Measurements from ENCODE around the gene FAM174B.

Gene FAM174B

DNA sequence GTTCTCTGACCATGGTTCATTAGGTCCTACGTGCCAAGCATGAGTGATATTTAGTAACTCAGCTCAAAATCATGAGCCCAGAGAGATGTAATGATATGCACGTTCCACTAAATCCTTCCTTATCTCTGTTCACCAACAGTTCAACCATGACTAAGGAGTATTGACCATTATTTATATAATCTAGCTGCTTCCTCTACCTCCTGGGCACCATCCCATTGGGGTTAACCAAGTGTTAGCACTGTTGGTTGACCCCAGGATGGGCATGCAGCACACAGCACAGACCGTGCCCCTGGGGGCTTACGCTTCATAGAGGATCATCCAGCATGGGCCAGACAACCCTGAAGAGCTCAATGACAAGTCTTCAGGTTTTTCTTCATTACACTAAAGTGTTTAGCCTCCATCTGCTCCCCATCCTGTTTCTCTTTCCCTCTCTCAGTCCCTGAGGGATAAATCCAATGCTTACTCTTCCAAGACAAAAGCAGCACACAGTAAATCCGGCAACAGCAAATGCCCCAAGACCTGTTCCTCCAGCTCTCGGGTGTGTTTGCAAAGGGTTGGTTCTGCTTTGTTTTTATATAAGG, 10.4 kb downstream of the FAM174B start:
- Histone ChIP-seq H3K27me3 (ENCODE audit: low read depth) (no peaks in the 10 kb centered on the region), H3K9me3 (no peaks in the 10 kb centered on the region), H3K36me3 (replicated peaks) (no peaks in the 10 kb centered on the region), H3K4me1 (peaks cover 43% of the 10 kb centered on the region), H3K4me3 (no peak overlapping the region)
- DNase-seq (ENCODE audit: low spot score in 2 of 2), result no peak
- in situ Hi-C loops (cut with MboI; ENCODE audit: low sequenced_read_pairs), result no loop called here

DNA sequence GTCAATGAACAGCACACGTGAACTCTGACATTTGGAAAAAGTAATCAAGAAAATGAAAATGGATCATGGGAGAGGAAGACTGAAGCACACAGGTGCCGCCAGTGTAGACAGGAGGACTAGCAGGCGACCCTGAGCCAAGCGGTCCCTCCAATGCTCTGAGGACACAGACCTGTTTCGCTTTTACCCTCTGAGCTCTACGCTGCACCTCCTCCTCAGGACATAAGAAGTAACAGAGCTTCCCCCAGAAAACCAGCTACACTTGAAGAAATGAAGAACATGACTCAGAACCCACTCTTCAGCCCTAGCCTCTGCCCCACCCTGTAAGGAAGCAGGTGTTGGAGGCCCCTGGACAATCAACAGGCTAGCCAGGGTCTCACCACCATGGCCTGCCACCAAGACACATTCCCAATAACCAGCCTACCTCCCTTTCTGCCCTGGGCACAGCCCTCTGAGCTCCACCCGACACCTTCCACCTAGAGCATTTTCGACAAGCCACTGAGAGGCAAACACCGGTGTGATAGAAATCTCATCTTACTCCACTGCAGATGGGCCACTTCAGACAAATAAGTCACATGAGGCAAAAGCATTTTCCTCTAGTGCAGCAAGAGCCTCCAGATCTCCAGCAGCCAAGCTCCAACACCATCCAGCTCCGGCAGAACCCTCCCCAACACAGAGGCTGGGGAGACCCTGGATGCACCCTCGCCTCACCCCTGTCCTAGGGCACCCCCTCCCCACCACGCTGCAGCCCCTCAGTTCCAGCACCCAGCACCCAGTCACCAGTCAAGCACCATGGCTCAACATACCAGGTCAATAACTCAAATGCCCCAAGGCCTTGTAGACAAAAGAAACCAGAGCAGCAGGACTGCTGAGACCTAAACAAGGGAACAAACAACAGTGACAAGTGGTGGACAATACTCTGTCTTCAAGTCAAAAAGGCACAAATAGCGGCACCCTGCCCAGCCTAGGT, 11.4 kb downstream of the FAM174B start:
- H3K27me3 ChIP-seq (ENCODE audit: low read depth), result no peaks in the 10 kb centered on the region
- DNase-seq (ENCODE audit: low spot score in 2 of 2), result no peak
- peaks cover 33% of the 10 kb centered on the region for H3K4me1 ChIP-seq
- H3K36me3 ChIP-seq (replicated peaks), result no peaks in the 10 kb centered on the region
- no peaks in the 10 kb centered on the region for H3K9me3 ChIP-seq
- in situ Hi-C loops (cut with MboI; ENCODE audit: low sequenced_read_pairs), result no loop called here
- H3K4me3 ChIP-seq, result no peak overlapping the region

DNA sequence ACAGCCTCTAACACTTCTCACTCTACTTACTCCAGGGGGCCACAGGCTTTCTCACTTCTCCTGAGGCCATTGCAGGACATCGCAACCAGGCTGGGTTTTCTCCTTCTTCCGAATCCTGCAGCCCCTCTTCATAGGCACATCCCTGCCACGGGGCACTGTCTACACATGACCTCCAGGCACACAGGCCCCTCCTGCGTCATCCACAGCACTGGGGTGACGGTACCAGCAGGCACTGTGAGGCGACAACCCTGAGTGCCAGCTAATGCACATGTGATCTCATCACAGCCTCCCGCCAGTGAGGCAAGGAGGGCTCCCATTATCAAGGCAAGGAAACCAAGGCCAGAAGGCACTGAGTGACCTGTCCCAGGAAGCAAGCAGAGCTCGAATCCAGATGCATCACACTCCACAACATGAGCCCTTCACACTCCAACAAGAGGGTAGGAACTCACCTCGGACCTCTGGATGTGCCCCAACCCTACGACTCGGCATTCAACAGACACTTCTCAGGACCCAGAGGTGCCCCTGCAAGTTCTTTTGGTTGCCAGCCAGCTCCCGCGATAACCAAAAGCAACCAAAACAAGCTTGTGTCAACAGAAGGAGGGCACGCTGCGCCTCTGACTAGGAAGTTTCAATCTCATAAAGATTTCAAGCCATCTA, 16.7 kb downstream of the FAM174B start:
- Histone ChIP-seq H3K4me3 (no peak overlapping the region), H3K4me1 (peaks cover 48% of the 10 kb centered on the region), H3K36me3 (replicated peaks) (no peaks in the 10 kb centered on the region), H3K9me3 (no peaks in the 10 kb centered on the region), H3K27me3 (ENCODE audit: low read depth) (no peaks in the 10 kb centered on the region)
- DNase-seq (ENCODE audit: low spot score in 2 of 2), result no peak
- in situ Hi-C loops (cut with MboI; ENCODE audit: low sequenced_read_pairs), result no loop called here

DNA sequence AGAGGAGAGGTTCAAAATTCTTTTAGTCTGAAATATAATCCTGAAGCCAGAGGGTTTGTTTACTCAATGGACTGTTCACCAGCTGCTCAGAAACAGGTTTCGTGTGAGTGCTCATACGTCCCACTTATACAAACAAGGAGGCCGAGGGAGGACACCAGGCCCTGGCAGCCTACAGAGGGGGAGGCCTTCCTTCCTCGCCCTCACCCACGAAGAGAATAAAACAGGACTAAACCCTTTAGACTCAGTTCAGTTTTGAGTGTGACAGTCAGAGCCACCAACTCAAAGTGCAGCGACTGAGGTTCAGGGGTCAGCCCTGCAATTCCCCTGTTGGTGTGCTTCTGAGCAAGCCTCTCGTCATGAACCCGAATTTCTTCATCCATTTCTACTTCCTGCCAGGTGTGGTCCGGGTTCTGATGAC, 17.3 kb downstream of the FAM174B start:
- no peaks in the 10 kb centered on the region for H3K27me3 ChIP-seq (ENCODE audit: low read depth)
- no peak overlapping the region for H3K4me3 ChIP-seq
- H3K36me3 ChIP-seq (replicated peaks), result no peaks in the 10 kb centered on the region
- H3K4me1 ChIP-seq, result peaks cover 53% of the 10 kb centered on the region
- in situ Hi-C loops (cut with MboI; ENCODE audit: low sequenced_read_pairs), result no loop called here
- no peak for DNase-seq (ENCODE audit: low spot score in 2 of 2)
- no peaks in the 10 kb centered on the region for H3K9me3 ChIP-seq

DNA sequence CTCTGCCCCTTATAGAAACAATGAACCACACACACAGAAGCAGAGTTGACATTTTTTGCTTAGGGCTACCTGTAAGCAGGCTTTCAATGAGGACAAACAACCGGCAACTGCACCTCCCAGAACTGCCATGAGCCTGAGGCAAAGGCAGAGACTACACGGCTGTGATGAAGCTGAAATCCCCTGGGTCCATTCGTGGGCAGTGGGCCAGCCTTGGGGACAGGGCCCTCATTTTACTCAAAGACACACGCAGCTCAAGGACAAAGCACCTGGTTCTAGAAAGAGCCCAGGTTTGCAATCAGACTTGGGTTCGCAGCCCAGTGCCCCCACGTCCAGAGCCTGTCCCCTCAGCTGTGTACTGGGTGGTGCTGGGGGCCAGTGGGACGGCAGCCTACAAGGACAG, 17.9 kb downstream of the FAM174B start:
- DNase-seq (ENCODE audit: low spot score in 2 of 2), result peak in 1 of 2 experiments; percentile 62
- H3K4me3 ChIP-seq, result no peak overlapping the region
- H3K27me3 ChIP-seq (ENCODE audit: low read depth), result no peaks in the 10 kb centered on the region
- in situ Hi-C loops (cut with MboI; ENCODE audit: low sequenced_read_pairs), result no loop called here
- no peaks in the 10 kb centered on the region for H3K9me3 ChIP-seq
- H3K4me1 ChIP-seq, result peaks cover 55% of the 10 kb centered on the region
- H3K36me3 ChIP-seq (replicated peaks), result no peaks in the 10 kb centered on the region

DNA sequence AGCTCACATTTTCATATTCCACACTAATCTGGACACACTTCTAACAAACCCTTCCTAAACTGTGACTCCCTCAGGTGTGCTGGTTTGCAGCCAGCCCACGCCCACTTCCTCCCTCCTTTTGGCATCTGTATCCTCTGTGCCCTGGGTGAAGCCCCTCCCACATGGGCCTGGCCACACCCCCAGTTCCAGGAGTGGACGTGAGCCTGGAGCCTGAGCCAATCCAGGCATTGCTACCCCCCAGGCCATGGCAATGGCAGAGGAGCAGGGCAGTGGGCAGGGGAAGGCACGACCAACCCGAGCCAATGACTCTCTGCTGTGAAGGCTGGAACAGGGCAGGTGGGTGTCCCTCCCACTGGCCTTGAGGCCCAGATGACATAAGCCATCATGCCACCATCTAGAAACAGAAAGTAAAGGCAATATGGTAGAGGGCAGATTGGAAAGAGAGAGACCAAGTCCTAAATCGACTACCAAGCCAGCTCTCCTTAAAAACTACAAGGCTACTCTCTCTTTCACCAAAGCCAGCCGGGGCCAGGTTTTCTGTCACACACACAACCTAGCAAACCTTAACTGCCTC, 18.6 kb downstream of the FAM174B start:
- Histone ChIP-seq H3K4me3 (no peak overlapping the region), H3K9me3 (no peaks in the 10 kb centered on the region), H3K36me3 (replicated peaks) (no peaks in the 10 kb centered on the region), H3K27me3 (ENCODE audit: low read depth) (no peaks in the 10 kb centered on the region), H3K4me1 (peaks cover 55% of the 10 kb centered on the region)
- in situ Hi-C loops (cut with MboI; ENCODE audit: low sequenced_read_pairs), result no loop called here
- peak in 1 of 2 experiments; percentile 81 for DNase-seq (ENCODE audit: low spot score in 2 of 2)

DNA sequence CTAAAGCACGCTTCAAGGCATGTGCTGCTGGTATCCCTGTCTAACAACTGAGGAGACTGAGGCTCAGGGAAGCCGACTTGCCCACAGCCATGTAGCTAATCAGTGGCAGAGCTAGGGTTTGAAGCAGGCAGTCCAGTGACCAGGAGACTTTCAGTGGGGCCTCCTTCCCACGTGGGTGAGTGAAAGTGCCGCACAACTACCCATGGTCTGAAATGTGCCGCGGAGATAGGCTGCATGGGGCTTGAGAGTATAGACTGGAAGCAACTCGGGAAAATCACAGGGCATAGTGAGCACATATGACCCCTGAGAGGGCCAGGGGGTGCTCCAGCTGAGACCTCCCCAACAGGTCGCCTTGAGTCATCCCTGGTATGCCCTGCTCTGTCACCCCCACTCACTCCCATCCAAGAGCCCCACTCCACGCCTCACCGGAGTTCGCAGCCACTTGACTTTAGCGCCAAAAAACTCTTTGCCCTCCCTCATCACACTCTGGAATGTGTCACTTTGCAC, 19.1 kb downstream of the FAM174B start:
- DNase-seq (ENCODE audit: low spot score in 2 of 2), result no peak
- peaks cover 55% of the 10 kb centered on the region for H3K4me1 ChIP-seq
- no peak overlapping the region for H3K4me3 ChIP-seq
- no peaks in the 10 kb centered on the region for H3K27me3 ChIP-seq (ENCODE audit: low read depth)
- H3K36me3 ChIP-seq (replicated peaks), result no peaks in the 10 kb centered on the region
- H3K9me3 ChIP-seq, result no peaks in the 10 kb centered on the region
- in situ Hi-C loops (cut with MboI; ENCODE audit: low sequenced_read_pairs), result no loop called here

DNA sequence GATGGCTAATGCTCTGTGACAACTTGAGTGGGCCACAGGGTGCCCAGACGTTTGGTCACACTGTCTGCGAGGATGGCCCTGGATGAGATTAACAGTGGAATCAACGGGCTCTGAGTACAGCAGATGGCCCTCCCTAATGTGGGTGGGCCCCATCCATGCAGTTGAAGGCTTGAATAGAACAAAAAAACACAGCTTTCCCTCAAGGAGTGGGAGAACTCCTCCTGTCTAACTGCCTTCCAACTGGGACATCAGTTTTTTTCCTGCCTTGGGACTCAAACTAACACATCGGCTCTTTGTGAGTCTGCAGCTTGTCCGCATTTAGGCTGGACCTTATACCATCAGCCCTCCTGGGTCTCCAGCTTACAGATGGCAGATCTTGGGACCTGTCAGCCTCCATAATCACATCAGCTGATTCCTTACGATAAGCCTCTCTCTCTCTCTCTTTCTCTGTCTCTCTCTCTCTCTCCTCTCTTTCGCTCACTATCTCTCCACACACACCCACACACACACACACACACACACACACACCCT, 20.8 kb downstream of the FAM174B start:
- H3K36me3 ChIP-seq (replicated peaks), result no peaks in the 10 kb centered on the region; the same call in 1 of the 2 replicates
- in situ Hi-C loops (cut with MboI; ENCODE audit: low sequenced_read_pairs), result no loop called here
- H3K9me3 ChIP-seq, result no peaks in the 10 kb centered on the region
- DNase-seq (ENCODE audit: low spot score in 2 of 2), result peak; percentile 56 to 59
- H3K4me3 ChIP-seq, result no peak overlapping the region
- H3K27me3 ChIP-seq (ENCODE audit: low read depth), result no peaks in the 10 kb centered on the region
- H3K4me1 ChIP-seq, result peaks cover 55% of the 10 kb centered on the region

DNA sequence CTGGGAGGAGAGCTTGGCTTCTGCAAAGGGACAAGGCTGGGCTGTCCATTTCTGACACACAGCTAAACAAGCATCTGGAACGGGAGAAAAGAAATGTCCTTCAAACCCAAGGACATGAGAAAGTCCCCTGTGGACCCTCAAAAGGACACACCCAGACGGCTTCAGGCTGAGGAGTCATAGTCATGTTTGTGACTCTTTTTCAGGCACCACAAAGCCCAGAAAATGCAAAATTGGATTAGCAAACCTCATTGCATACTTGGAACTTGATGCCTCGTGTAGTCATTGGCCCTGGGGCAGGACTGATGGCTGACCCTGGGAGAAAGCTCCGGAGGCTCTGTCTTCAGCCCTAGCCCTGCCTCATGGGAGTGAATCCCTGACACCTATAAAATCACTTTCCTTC, 21.5 kb downstream of the FAM174B start:
- no peaks in the 10 kb centered on the region for H3K27me3 ChIP-seq (ENCODE audit: low read depth)
- peaks cover 55% of the 10 kb centered on the region for H3K4me1 ChIP-seq
- in situ Hi-C loops (cut with MboI; ENCODE audit: low sequenced_read_pairs), result no loop called here
- H3K36me3 ChIP-seq (replicated peaks), result no peaks in the 10 kb centered on the region; the same call in 1 of the 2 replicates
- no peaks in the 10 kb centered on the region for H3K9me3 ChIP-seq
- no peak overlapping the region for H3K4me3 ChIP-seq
- peak; percentile 55 to 58 for DNase-seq (ENCODE audit: low spot score in 2 of 2)

DNA sequence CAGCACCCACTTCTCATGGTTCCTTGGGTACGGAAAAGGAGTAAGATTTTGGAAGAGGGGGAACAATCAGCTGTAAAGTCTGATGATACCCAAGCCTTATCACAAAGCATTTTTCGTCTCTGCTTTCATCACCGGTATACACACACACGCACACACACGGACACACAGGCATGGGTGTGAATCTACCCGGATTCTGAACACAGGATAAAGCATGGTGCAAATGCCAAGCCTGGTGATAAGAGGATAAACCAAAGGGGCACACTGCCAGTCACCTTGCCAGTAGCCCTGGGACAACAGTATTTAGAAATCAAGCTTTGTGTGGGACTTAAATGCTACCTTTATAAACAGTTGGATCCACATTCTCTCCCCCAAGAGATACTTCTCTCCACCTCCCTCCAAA, 22.2 kb downstream of the FAM174B start:
- Histone ChIP-seq H3K4me3 (no peak overlapping the region), H3K36me3 (replicated peaks) (no peaks in the 10 kb centered on the region; the same call in 1 of the 2 replicates), H3K27me3 (ENCODE audit: low read depth) (no peaks in the 10 kb centered on the region), H3K4me1 (peaks cover 53% of the 10 kb centered on the region), H3K9me3 (no peaks in the 10 kb centered on the region)
- peak in 1 of 2 experiments; percentile 3 for DNase-seq (ENCODE audit: low spot score in 2 of 2)
- in situ Hi-C loops (cut with MboI; ENCODE audit: low sequenced_read_pairs), result no loop called here

DNA sequence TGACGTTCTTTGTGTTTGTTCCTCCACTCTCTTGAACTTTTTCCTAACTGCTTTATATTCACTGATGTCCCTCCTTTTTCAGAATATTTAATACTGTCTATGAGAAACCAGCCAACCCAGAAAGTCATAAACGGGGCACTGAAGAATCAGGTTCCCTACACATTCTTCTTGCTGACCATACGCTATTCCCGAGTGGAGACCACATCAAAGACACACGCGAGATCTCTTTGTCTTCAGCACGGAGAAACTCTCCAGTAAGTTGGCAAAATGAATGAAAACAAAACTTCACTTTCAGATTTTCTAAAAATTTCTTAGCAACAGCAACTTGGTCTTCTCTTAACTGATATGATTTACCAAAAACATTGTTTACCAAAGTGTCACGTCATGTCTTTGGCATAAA, 22.6 kb downstream of the FAM174B start:
- in situ Hi-C loops (cut with MboI; ENCODE audit: low sequenced_read_pairs), result no loop called here
- H3K4me1 ChIP-seq, result peaks cover 49% of the 10 kb centered on the region
- H3K36me3 ChIP-seq (replicated peaks), result no peaks in the 10 kb centered on the region; the same call in 1 of the 2 replicates
- H3K27me3 ChIP-seq (ENCODE audit: low read depth), result no peaks in the 10 kb centered on the region
- no peak overlapping the region for H3K4me3 ChIP-seq
- DNase-seq (ENCODE audit: low spot score in 2 of 2), result no peak
- no peaks in the 10 kb centered on the region for H3K9me3 ChIP-seq

DNA sequence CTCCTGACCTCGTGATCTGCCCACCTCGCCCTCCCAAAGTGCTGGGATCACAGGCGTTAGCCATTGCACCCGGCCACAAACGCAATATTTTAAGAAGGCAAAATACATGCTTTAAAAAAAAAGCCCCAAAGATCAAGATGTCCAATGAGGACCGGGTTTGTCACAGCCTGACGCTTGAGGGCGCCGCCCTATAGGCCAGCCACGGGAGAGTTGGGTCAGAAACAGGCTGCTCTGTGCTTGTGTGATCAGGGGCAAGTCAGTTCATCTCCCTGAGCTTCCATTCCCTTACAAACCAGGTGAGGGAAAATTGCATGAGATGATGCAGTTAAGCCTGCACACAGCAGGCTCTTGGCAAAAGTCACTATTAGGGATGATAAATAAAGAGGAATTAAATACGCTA, 23.9 kb downstream of the FAM174B start:
- H3K4me1 ChIP-seq, result peaks cover 36% of the 10 kb centered on the region
- H3K9me3 ChIP-seq, result no peaks in the 10 kb centered on the region
- H3K4me3 ChIP-seq, result no peak overlapping the region
- no peaks in the 10 kb centered on the region for H3K27me3 ChIP-seq (ENCODE audit: low read depth)
- DNase-seq (ENCODE audit: low spot score in 2 of 2), result no peak
- H3K36me3 ChIP-seq (replicated peaks), result no peaks in the 10 kb centered on the region; the same call in 1 of the 2 replicates
- in situ Hi-C loops (cut with MboI; ENCODE audit: low sequenced_read_pairs), result no loop called here

DNA sequence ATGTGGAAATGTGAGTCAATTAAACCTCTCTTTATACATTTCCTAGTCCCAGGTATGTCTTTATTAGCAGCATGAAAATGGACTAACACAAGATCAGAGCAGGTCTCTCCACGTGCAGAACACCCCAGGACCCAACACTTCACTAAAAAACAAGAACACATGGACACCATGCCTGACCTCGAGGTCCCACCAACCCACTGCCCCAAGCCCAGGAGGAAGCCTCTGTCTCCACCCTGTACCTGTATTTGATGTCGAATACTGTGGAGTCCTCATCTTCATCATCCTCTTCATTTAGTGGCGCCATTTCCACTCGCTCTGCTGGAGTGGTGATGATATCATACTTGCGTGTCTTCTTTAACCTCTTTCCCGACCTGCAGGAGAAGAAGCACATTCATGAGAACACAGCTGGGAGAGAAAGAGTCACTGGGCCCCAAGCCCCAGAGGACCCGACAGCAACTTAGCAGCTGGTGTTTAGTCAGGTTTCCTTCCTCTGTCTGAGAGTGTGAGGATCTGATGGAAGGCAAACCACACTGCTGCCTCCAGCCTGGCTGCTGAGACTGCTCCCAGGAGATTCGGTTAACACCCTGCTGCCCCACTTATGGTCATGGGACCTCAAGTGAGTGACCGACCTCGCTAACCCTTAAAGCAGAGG, 25.5 kb downstream of the FAM174B start:
- H3K4me1 ChIP-seq, result peaks cover 20% of the 10 kb centered on the region
- H3K4me3 ChIP-seq, result no peak overlapping the region
- in situ Hi-C loops (cut with MboI; ENCODE audit: low sequenced_read_pairs), result no loop called here
- DNase-seq (ENCODE audit: low spot score in 2 of 2), result no peak
- H3K27me3 ChIP-seq (ENCODE audit: low read depth), result no peaks in the 10 kb centered on the region
- H3K9me3 ChIP-seq, result no peaks in the 10 kb centered on the region
- H3K36me3 ChIP-seq (replicated peaks), result no peaks in the 10 kb centered on the region; the same call in 1 of the 2 replicates
